Esophagus muscularis mucosa (tissue), 4 donors: Measurements from ENCODE around the gene WDR27.

Experiments
- CTCF ChIP-seq, 3 experiments: fragments of 200-600 bp in 2 of 3; fragments of 450-650 bp in 1 of 3; sonication (generic) in 2 of 3; IDR thresholded peaks; one replicate each; pipeline ENCODE4 v1.5.1; 2017 to 2019; ENCODE audit warnings: antibody characterized with exemption in 3 of 3, mild to moderate bottlenecking in 2 of 3, moderate library complexity in 1 of 3
- EP300 ChIP-seq: sonication (generic); formaldehyde crosslinking; IDR thresholded peaks from one replicate; pipeline ENCODE4 v1.6.1; 2017; ENCODE audit warnings: antibody characterized with exemption
- POLR2A ChIP-seq: fragments of 450-650 bp; IDR thresholded peaks from one replicate; pipeline ENCODE4 v1.6.1; 2017; ENCODE audit warnings: antibody characterized with exemption, moderate library complexity, mild to moderate bottlenecking, low read depth
- POLR2AphosphoS5 ChIP-seq, 2 donors: sonication (generic); formaldehyde crosslinking; IDR thresholded peaks; one replicate each; pipeline ENCODE4 v1.6.1; 2017; ENCODE audit warnings: antibody characterized with exemption in 2 of 2

- no peak for TF ChIP-seq POLR2A
- no peak for TF ChIP-seq CTCF (IDR thresholded peaks at IDR 0.05)
- no peak for TF ChIP-seq EP300
- no peak for TF ChIP-seq POLR2AphosphoS5 (IDR thresholded peaks at IDR 0.05)
Observed at GRCh38 chr6:169533301-169534038, 168.4 kb downstream of the WDR27 start.
